Activated naive CD4-positive, alpha-beta T cell treated with anti-CD3 and anti-CD28 coated beads, Interleukin-2, amount 10 ng/mL, durations not matched to agents 7 days and 5 days (primary cell): ENCODE measurements around the gene PNMA6E.
"Not testable (repeated sequence)": the region's sequence is repeated elsewhere in the genome, so short reads cannot be mapped to it uniquely, and the experiment has no call there.

Experiments
- CTCF ChIA-PET: fragments of 350-600 bp; sonication (Branson Sonifier 250); formaldehyde crosslinking; loops from one replicate; lab custom pipeline; 2021; ENCODE audit warnings: antibody characterized with exemption; lab: Charles Lee
- DNase-seq: peaks from one replicate; pipeline ENCODE4 v3.0.0-alpha.2; 2020
- H3K27ac Mint-ChIP-seq: one replicate; pipeline ENCODE4 v1.8.0; 2021; ENCODE audit warnings: mild to moderate bottlenecking, moderate library complexity, mixed read lengths
- H3K27me3 Mint-ChIP-seq: one replicate; pipeline ENCODE4 v1.8.0; 2021; ENCODE audit warnings: mild to moderate bottlenecking, mixed read lengths
- H3K36me3 Mint-ChIP-seq: one replicate; pipeline ENCODE4 v1.8.0; 2021; ENCODE audit warnings: mixed read lengths
- H3K4me1 Mint-ChIP-seq: one replicate; pipeline ENCODE4 v1.8.0; 2021; ENCODE audit warnings: mixed read lengths
- H3K4me3 Mint-ChIP-seq: one replicate; pipeline ENCODE4 v1.8.0; 2021; ENCODE audit warnings: mild to moderate bottlenecking, moderate library complexity, mixed read lengths
- H3K9me3 Mint-ChIP-seq: one replicate; pipeline ENCODE4 v1.8.0; 2021; ENCODE audit warnings: mixed read lengths

Gene PNMA6E

DNA sequence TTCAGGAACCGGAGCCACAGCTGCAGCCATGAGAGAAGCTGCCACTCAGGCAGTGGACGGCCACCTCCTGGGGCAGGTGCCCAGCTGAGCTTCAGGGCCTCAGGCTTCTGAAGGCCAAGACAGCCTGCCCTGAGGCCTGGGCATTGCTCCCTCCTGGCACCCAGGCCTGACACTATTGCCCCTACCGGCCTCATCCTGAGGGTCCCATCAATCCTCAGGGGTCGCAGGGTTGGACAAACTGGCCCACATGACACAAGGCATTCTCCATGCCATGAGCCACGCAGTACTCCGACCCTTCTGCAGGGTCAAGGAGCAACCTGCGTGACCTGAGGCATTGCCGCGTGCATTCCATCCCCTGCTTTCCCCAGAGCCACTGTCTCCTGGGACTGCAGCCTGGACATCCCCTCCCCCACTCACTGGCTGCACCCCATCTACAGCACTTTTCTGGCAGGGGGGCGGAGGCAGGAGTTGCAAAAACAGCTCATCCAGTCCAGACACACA, 7.1 kb upstream of the PNMA6E start:
- no peak overlapping the region for H3K27ac Mint-ChIP-seq
- peaks cover 11% of the 10 kb centered on the region for H3K4me1 Mint-ChIP-seq
- CTCF ChIA-PET = interaction anchor here (1.0 to 1.1 kb wide), 2 partner anchors 9 to 62 kb away, joined by 3 read pairs; partner anchors contain the start of gene HAUS7

DNA sequence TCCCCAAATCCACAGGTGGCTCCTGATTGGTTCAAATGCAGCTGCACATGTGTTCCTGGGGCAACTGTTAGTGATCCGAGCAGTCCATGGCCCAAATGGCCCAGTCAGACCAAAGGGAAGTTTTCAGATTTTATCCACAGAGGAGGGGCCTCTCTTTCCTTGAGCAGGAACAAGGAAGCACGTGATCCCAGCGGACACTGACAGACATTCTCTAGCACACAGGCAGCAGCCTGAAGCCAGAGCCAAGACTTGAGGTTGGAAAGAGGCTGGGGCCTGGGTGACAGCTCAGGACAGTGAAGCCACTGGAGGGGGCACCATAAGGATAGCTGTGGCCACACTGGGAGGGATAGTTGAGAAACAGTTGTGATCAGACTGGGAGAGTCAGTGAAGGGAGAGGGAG, 6.6 kb upstream of the PNMA6E start:
- Mint-ChIP-seq H3K27ac (no peak overlapping the region), H3K36me3 (no peaks in the 10 kb centered on the region), H3K27me3 (peaks cover 29% of the 10 kb centered on the region), H3K4me1 (peaks cover 11% of the 10 kb centered on the region), H3K9me3 (no peaks in the 10 kb centered on the region), H3K4me3 (no peak overlapping the region)
- CTCF ChIA-PET = interaction anchor here (1.0 kb wide), 1 partner anchor 63 kb away, joined by 3 read pairs; the partner anchor contains the start of gene HAUS7
- no peak for DNase-seq

More for the DNA sequence above, 7.1 kb upstream of the PNMA6E start:
- Mint-ChIP-seq H3K36me3 (no peaks in the 10 kb centered on the region), H3K27me3 (peaks cover 29% of the 10 kb centered on the region), H3K4me3 (no peak overlapping the region), H3K9me3 (no peaks in the 10 kb centered on the region)
- DNase-seq = no peak

GRCh38 chrX:153406903-153407302, 5.8 kb upstream of the PNMA6E start:
- H3K27me3 Mint-ChIP-seq = peaks cover 22% of the 10 kb centered on the region
- no peak overlapping the region for H3K27ac Mint-ChIP-seq

GRCh38 chrX:153406011-153406410, 4.9 kb upstream of the PNMA6E start:
- Mint-ChIP-seq H3K4me3 (no peak overlapping the region), H3K9me3 (no peaks in the 10 kb centered on the region), H3K4me1 (peaks cover 3% of the 10 kb centered on the region), H3K27me3 (peaks cover 22% of the 10 kb centered on the region), H3K36me3 (no peaks in the 10 kb centered on the region), H3K27ac (peak overlapping the region; percentile 49)
- DNase-seq = no peak
- CTCF ChIA-PET = no interaction called here

More at GRCh38 chrX:153406903-153407302, 5.8 kb upstream of the PNMA6E start:
- Mint-ChIP-seq H3K36me3 (no peaks in the 10 kb centered on the region), H3K4me3 (no peak overlapping the region), H3K4me1 (peaks cover 5% of the 10 kb centered on the region), H3K9me3 (no peaks in the 10 kb centered on the region)
- CTCF ChIA-PET = no interaction called here
- DNase-seq = no peak

DNA sequence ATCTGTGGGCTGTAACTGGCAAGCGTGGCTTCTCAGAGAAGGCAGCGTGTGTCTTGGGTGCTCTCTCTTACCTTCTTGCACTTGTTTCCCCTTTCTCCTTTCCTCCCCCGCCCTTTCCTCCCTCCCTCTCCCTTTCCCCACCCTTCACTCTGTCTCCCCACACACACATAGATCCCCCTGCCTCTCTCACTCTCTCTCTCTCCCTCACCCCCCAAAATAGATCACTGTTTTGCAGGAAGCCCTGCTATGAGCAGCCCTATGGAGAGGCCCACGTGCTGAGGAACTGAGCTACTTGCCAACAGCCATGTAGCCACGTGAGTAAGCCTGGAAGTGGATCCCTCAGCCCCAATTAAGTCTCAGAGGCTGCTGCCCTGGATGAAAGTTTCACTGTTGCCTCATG, 4.3 kb upstream of the PNMA6E start:
- Mint-ChIP-seq H3K27ac (no peak overlapping the region), H3K4me1 (no peaks in the 10 kb centered on the region), H3K36me3 (no peaks in the 10 kb centered on the region), H3K27me3 (peaks cover 18% of the 10 kb centered on the region), H3K4me3 (no peak overlapping the region), H3K9me3 (no peaks in the 10 kb centered on the region)
- CTCF ChIA-PET = no interaction called here
- DNase-seq = no peak

DNA sequence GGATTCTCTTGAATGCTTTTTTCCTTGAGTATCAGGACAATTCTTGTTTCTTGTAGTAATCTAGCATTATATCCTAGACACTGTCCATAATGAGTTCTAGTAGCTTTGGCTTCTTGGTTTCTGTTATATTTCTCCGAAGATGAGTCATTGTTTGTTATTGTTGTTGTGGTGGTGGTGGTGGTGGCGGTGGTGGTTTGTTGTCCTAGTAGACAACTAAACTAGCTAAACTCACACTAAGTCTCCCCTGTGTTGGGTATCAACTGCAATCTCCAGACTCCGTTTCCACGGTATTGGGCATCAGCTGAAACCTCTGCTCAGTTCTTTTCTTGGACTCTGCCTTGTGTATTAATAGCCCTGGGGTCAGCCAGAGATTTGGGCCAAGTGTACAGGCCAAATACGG, 3.2 kb upstream of the PNMA6E start:
- DNase-seq, H3K4me3 Mint-ChIP-seq, H3K9me3 Mint-ChIP-seq, H3K4me1 Mint-ChIP-seq, H3K27ac Mint-ChIP-seq, CTCF ChIA-PET, H3K36me3 Mint-ChIP-seq: not testable (repeated sequence)
- H3K27me3 Mint-ChIP-seq = peaks cover 22% of the 10 kb centered on the region

- Mint-ChIP-seq H3K9me3 (no peaks in the 10 kb centered on the region), H3K36me3 (no peaks in the 10 kb centered on the region), H3K27ac (no peak overlapping the region), H3K4me1 (peaks cover 5% of the 10 kb centered on the region), H3K27me3 (peaks cover 13% of the 10 kb centered on the region), H3K4me3 (no peak overlapping the region)
- DNase-seq = peak; percentile 65
- CTCF ChIA-PET = interaction anchor here (1.7 kb wide), 1 partner anchor 45 kb away, joined by 3 read pairs; no protein-coding TSS in a partner anchor
These were observed 711 bp downstream of the PNMA6E start for GRCh38 chrX:153400146-153401132.

GRCh38 chrX:153398275-153398960, 2.7 kb downstream of the PNMA6E start:
- no peak for DNase-seq
- no peaks in the 10 kb centered on the region for H3K9me3 Mint-ChIP-seq
- H3K36me3 Mint-ChIP-seq = no peaks in the 10 kb centered on the region
- CTCF ChIA-PET = interaction anchor here (0.7 to 1.7 kb wide), 5 partner anchors 9 to 457 kb away, joined by 3 to 4 read pairs (median 3); no protein-coding TSS in a partner anchor
- peaks cover 22% of the 10 kb centered on the region for H3K4me1 Mint-ChIP-seq
- H3K27ac Mint-ChIP-seq = no peak overlapping the region
- H3K27me3 Mint-ChIP-seq = peaks cover 11% of the 10 kb centered on the region
- H3K4me3 Mint-ChIP-seq = no peak overlapping the region

DNA sequence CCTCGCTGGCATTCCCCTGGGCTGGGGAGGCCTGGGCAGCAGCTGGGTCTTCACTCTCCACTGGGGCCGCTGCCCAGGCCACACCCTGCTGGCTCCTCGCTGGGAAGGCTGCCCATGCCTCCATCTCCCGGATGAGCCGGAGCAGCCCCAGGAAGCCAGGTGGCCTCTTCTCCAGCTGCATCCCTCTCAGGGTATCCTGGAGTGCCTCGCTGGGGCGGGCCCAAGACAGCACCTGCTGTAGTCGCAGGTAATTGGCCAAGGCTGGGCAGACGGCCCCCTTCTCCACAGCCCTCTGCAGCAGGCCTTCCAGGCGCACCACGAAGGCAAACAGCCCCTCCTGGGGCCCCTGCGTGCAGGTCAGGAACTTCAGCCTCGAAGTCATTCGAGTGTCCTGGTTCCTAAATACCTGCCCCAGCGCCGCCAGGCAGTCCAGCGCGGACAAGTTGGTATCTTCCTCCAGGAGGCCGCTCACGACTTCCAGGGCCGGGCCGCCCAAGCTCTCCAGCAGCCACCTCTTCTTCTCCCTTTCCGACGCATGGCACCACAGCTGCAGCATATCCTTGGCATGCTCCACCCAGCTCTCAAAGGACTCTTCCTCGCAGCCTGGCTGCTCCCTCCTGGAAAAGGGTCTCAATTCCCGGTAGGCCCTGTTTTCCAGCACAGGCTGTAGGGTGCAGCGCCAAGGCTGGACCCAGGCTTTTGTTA, 3.7 kb downstream of the PNMA6E start:
- CTCF ChIA-PET = no interaction called here
- Mint-ChIP-seq H3K27ac (no peak overlapping the region), H3K36me3 (no peaks in the 10 kb centered on the region), H3K4me1 (peaks cover 22% of the 10 kb centered on the region), H3K27me3 (peaks cover 13% of the 10 kb centered on the region), H3K4me3 (no peak overlapping the region), H3K9me3 (no peaks in the 10 kb centered on the region)
- DNase-seq = no peak

DNA sequence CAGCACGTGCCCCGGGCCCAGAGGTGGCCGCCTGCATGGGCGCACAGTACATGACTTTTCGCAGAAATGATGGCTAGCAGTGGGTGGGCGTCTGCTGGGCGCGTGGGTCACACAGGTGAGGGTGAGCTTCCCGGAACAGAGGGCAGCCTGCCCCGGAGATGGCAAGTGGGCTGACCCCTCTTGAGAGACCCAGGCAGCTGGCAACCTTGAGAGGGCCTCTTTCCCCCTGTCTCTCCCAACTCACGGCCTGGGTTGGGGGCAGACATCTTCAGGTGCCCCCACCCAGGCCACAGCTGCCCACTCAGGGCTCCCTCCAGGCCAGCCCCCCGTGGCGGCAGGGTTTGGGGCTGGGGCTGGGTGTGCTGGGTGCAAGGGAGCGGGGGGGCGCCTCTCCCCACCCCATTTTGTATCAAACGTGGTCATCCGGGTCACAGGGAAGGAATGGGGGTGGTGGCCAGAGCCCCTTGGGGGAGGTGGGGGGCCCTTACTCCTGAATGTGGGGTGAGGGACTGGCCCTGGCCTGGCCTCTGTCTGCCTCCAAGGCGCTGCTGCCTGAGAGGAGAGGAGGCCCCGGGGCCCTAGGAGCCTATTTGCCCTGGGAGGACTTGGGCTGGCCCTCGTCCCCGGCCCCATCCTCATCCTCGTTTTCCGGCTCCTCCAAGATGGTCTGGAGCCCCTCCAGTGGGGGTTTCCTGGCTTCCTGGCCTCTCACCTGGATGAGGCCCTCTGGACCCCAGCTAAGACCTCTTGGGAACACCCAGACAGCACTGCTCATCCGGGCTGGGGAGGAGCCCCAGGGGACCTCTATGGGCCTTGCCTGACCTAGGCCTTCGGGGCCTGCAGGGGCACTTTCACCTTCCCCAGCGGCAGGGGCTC, 4.6 kb downstream of the PNMA6E start:
- no peak overlapping the region for H3K4me3 Mint-ChIP-seq
- no peak overlapping the region for H3K27ac Mint-ChIP-seq
- CTCF ChIA-PET = interaction anchor here (0.6 kb wide), 1 partner anchor 10 kb away, joined by 3 read pairs; no protein-coding TSS in a partner anchor
- peaks cover 11% of the 10 kb centered on the region for H3K27me3 Mint-ChIP-seq
- H3K9me3 Mint-ChIP-seq = no peaks in the 10 kb centered on the region
- peaks cover 22% of the 10 kb centered on the region for H3K4me1 Mint-ChIP-seq
- no peak for DNase-seq
- H3K36me3 Mint-ChIP-seq = no peaks in the 10 kb centered on the region

DNA sequence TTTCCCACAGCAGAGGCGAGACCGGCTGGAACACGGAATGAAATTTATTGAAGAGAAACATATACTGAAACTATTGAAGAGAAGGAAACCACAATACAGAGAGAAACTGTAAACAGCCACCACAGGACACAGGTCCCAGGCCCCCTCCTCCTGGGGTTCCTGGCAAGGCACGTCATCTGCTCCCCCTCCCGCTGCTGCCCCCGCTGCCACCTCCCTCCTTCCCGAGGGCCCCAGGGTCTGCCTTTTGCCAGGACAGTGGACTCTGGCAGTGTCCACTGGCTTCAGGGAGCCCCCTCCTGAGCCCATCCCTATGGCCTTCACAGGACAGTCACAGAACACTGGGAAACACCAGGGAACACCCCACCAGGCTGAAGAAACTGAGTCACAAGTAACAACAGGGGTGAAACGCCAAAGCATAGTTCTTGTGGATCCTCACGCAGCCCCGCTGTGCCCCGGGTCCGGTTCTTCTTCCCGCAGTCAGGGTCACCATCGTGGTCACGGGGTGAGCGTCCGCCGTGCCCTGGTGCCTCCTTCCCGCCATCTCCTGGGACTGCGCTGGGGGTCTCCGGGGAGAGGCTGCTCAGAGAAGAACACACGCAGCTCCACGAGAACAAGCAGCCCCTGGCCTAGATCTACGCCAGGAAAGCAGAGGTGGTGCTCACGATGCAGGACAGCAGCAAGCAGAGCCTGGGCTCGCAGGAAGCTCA, 5.4 kb downstream of the PNMA6E start:
- no peaks in the 10 kb centered on the region for H3K9me3 Mint-ChIP-seq
- H3K27ac Mint-ChIP-seq = peak overlapping the region; percentile 49
- no peaks in the 10 kb centered on the region for H3K36me3 Mint-ChIP-seq
- peaks cover 8% of the 10 kb centered on the region for H3K27me3 Mint-ChIP-seq
- CTCF ChIA-PET = no interaction called here
- no peak overlapping the region for H3K4me3 Mint-ChIP-seq
- peaks cover 22% of the 10 kb centered on the region for H3K4me1 Mint-ChIP-seq
- peak; percentile 25 for DNase-seq

DNA sequence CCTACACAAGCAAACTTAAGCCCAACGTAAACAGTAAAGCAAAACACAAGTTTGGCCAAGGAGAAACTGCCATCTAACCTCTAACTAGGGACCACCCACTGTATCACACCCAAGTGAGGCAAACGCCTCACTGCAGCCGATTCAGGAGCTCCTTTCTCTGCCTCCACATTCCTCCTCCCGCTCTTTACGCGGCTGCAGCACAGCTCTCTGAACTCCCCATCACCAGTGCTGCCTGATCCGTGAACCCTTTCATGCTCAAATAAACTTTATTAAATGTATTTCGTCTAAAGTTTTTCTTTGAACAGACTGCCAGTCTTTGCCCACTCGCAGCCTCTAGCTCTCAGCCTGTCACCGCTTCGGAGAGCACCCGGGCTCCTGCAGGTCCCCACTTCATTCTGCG, 6.5 kb downstream of the PNMA6E start:
- no peak overlapping the region for H3K4me3 Mint-ChIP-seq
- CTCF ChIA-PET = no interaction called here
- DNase-seq = no peak

More for the DNA sequence above, 6.5 kb downstream of the PNMA6E start:
- Mint-ChIP-seq H3K9me3 (no peaks in the 10 kb centered on the region), H3K27ac (no peak overlapping the region), H3K36me3 (no peaks in the 10 kb centered on the region), H3K27me3 (peaks cover 4% of the 10 kb centered on the region), H3K4me1 (peaks cover 20% of the 10 kb centered on the region)
